RPMI8226 (cell line): ENCODE results near the gene TBC1D20.

Source experiments
- DNase-seq: peaks from one replicate; pipeline ENCODE4 v3.0.0-alpha.2; 2015

The TBC1D20 gene

DNA sequence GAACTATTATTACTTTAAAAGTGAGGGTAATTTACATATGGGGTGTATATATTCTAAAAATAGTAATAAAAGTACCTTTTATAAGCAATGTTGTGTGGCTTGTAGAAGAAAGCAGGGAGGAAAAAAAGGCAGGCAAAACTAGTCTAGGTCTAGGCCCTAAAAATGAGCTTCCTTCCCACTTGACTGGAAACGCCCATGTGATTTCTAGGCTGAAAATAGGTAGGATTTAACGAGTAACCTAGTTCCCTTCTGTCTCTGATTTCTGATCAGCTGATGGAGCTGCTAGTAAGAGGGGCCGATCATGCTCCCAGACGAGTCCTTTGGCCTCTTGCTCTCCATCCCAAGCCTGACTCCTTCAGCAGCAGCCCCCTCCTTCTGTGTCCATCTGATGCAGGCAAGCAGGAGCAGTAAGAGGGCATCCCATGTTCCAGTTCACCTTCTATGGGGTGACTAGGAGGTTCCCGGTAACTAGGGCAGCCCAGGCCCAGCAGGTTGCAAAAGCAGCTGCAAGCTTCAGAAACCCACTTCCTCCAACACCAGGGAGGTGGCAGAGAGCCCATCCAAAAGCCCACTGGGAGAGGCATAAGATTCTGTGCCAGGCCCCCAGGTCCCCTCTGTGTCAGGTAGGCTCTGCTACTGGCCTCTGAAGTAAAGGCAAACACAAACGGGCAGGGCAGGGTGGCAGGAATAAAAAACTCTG is 24.4 kb downstream of the TBC1D20 start:
- DNase-seq, result peak; percentile 34

DNA sequence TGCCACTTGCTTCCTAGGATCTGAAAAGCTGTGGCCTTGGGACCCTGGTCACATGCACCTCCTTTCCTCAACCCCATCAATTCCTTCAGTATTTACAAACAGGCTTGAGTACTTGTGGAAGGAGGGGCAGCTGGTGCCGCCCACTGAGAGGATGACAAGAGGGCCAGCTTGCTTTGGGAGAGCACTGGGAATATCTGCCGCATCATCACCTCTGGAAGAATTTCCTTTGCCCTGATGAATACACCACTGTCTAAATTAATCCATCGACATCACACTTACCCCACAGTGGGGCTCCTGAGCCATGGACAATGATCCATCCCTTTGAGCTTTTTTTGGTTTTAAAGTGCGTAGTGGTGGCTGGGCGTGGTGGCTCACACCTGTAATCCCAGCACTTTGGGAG is 25.9 kb downstream of the TBC1D20 start:
- no peak for DNase-seq

DNA sequence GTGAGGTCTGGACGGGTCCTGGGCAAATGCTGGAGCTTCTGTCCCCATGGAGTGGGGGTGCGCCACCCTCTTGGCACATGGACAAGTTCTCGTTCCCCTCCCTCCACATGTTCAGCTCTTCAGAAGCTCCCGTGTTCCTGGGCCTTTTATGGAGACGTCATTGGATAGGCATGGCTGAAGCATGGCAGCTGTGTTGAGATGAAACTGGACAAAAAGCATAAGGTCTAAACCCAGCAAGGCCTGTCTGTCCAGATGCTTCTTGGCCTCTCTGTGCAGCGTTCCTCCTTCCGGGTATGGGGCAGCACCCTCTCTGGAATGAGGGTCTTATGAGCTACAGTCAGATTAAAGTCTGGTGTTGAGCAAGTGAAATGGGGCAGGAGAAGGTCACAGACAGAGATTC is 26.8 kb downstream of the TBC1D20 start:
- no peak for DNase-seq

DNA sequence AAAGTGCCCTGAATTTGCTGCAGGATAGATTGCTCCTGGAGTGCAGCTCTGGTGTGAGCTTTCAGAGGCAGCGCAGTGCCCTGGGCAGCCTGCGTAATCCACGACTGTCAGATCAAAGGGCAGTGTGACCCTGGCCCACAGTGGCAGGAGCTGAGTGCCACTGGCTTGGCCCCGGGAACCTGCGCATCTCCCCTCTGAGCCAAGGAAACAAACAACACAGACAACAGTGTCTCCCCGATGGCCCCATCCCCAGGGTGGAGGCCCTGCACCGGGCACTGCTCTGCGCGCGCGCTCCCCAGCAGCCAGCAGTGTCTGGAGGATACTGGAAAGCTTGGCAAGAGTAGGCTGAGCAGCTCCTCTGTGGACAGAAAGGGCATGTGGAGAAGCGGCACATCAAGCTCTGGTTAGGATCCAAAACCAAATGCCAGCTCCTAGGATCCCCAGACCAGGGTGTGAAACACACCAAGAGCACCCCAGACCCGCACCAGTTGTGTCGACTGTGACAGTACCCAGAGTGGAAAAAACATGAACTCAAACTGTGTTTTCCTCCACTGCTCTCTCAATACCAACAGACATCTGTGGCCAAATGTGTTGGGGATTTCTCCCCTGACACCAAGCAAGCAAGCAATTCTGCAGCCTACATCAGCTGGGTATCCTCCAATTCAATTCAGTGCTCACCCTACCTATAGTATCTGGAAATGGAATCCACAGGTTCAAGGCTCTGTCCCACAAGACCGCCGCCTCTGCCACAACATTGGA is 27.5 kb downstream of the TBC1D20 start:
- no peak for DNase-seq

DNA sequence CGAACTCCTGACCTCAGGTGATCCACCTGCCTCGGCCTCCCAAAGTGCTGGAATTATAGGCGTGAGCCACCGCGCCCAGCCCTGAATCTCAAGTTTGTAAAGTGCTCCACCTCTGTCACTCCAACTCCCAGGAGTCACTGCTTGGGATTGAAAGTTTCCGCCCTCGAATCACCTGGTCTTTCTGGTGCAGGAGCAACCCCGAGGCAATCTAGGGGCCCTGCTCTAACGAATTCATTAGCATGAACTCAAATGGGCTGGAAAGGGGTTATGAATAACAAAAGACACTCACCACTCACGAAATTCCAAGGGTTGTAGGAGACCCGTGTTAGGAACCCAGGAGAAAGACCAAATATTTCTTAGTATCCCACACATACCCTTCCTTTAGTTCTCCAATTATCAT is 28.1 kb downstream of the TBC1D20 start:
- DNase-seq, result no peak

DNA sequence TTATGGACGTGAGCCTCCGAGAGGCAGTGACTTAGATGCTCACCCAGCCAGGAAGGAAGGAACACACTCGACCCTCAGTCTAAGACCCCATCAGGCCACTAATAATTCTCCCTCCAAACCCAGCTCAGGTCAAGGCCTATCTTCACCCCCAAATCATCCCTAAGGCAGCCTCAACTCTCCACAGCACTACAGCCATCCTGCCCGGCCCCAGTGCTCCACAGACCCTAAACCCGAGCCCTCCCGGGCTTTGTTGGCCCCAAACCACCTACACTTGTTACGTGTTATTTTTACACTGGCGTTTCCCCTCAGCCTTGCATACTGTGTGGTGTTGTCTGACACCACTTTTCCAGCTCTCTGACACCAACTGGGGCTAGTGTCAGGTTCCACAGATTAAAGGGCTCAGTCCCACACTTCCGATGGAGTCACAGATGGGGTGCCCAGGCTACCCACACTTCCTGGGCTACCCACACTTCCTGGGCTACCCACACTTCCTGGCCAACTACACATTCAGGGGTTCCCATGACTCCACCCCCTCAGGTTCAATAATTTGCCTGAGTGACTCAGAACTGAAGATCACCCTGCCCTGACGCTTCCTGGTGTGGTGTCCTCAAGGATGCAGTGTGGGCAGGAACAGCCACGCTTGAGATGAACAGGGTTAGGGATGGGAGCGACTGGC is 28.9 kb downstream of the TBC1D20 start:
- DNase-seq, result no peak

DNA sequence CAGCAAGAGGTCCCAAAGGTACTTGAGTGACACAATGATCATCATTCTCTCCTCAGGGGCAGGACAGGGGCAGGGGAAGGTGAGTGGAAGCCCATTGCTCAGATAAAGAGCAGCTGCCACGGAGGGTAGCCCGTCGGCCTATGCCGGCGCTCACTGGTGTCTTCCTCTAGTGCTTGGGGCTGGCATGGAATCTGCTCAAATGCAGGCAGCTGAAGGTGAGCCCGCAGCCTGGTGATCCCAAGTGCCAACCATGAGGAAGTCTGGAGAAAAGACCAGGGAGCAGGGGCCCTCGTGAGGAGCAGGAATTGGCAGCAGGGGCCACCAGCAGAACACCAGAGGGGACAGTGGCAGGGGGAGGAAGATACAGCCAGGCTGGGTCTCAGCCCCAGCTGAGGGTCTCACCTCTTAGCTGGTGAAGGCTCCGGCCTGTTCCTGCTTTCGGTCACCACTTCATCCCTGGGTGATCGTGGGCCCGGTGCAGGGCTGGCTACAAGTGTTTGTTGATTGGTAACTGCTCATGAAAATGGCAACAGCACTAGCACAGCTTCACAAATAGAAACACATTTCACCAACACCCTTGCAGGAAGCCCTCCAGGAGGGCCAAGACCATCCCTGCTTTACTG is 29.5 kb downstream of the TBC1D20 start:
- no peak for DNase-seq

DNA sequence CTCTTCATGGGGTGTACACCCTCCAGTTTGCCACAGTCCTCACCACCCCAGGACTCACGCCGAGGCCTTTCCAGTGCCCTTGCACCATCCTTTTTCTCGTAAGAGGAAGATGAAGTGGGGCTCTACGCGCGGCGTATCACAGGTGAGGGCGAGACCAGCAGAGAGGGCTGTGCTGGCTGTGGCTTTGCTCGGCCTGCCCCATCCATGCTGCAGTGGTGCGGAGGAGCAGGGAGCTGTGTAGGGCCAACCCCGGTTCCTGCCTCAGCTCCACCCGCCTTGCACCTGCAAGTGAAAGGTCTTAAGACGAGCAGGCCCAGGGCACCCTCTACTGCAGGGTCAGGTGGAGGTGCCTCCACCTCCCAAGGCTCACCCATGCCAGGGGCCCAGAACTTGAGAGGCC is 30.1 kb downstream of the TBC1D20 start:
- DNase-seq, result no peak

DNA sequence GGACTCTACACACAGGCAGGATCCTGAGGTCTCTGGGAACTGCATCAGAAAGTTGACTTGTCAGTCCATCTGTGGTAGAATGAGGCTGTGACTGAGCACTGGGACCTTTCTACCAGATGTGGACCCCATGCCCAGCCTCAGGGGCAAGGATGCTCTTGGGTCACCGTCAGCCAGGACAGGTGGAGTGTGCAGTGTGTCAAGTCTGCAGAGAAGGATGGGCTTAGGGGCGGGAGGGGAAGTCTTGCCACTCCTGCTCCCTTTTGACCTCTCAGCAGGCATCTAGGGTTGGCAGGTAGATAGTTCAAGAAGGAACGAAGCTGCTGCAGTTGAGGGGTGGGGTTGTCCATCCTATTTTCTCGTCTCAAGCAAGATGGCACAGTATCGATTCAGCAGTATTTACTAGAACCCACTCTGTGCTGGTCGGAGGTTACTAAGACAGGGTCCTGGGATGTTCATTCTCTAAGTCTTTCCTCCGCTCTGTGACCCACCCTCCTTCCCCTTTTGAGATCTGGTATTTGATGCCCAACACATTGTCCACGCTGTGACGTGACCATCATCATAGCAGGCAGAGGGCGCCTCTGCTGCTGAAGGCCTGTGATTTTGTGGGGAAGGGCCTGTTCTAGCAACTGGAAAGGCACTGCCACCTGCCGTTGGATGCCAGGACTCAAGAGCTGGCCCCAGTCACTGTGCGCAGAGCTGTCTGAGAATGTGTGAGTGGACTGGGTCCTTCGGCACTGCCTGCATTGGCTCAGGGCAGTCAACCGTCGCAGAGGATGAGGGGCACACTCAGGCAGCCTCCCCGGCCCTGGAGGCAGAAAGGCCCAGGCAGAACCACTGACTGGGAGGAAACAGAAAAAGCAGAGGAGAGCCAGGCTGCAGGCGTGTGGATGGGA is 31.1 kb downstream of the TBC1D20 start:
- DNase-seq, result peak; percentile 86

DNA sequence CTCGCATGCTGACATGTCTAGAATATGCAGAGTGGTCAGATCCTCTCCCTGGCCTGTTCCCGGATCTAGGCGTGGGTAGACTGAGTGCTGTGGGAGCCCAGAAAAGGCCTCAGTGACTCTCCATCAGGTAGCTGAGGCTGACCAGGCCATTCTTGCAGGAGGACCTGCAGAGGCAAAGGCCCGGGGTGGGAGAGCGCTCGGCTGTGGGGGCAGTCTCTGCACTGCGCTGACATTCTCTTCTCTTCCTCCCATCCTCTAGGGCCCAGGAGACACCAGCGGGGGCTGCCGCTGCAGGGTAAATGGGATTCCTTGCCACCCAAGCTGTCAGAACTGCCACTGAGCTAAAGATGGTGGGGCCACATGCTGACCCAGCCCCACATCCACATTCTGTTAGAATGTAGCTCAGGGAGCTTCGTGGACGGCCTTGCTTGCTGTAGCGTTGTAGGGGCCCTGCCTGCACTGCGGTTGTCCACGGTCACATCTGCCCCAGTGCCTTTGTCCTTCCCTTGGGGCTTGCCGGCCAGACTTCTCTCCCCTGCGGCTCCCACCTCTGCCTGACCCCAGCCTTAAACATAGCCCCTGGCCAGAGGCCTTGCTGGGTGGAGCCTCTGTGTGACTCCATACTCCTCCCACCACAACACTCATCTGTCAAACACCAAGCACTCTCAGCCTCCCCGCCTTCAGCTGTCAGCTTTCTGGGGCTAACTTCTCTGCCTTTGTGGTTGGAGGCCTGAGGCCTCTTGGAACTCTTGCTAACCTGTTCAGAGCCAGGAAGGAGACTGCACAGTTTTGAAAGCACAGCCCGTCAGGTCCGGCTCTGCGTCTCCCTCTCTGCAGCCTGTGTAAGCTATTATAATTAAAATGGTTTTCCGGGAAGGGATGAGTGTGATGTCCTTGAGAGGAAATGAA is 32.0 kb downstream of the TBC1D20 start:
- no peak for DNase-seq

DNA sequence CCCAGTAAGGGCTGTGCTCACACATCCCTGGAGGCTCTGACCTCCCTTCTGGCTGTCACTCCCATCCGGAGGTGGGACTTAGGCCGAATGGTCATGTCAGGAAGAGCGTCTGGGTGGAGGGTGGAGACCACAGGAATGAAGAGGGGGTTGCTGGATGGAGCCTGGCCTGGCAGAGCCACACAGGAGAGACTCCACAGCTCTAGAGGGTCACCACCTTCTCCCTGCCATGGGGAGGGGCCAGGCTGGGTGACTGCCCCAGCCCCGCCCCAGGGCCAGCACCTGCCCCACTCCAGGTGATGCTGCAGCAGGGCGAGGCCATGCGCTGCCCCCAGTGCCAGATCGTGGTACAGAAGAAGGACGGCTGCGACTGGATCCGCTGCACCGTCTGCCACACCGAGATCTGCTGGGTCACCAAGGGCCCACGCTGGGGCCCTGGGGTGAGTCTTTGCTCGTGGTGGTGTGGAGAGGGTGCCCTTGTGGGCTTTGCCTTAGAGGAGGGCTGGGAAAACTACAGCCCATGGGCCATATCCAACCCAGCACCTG is 33.6 kb downstream of the TBC1D20 start:
- peak; percentile 19 for DNase-seq

DNA sequence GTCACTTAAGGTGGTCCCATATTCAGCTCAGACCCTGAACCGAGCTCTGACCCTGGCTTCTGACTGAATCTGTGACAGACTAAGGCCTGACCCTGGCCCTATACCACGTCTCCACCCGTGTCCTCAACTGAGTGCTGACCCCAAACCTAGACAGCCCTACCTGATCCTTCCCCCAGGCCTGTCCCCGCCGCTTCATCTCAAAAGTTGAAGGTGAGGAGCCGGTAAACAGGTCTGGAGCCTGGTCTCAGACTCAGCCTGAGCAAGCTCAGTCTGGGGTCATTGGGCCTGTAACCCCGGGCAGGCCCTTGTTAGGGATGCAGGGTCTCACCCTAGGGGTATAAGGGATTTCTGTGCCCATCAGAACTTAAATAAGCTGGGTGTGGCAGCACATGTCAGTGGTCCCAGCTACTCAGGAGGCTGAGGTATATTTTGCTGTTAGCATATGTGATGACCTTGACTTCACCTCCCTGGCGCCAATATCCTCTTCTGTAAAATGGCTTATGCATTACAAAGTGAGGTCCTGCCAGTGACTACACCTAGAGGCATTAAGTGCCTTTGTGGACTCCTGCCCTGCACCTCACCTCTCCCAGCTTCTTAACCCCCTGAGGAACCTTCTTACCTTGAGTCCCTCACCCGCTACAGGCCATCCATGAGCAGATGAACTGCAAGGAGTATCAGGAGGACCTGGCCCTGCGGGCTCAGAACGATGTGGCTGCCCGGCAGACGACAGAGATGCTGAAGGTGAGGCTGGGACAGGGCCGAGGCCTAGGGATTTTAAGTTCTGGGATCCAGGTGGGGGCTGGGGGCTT is 34.3 kb downstream of the TBC1D20 start:
- DNase-seq, result no peak

DNA sequence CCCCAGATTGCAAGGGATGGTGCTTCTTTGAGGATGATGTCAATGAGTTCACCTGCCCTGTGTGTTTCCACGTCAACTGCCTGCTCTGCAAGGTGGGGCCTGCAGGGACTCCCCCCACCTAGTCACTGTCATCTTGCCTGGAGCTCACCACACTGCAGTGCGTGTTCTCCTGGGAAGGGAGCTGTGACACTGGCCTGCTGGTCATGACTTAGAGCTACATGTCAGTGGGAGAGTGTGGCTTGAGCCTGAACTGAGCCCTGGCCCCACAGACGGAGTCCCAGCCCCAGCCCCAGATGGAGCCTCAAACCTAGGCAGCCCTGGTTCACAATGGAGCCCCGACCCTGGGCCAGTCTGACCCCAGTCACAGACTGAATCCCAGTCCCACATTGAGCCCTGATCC is 34.9 kb downstream of the TBC1D20 start:
- no peak for DNase-seq

DNA sequence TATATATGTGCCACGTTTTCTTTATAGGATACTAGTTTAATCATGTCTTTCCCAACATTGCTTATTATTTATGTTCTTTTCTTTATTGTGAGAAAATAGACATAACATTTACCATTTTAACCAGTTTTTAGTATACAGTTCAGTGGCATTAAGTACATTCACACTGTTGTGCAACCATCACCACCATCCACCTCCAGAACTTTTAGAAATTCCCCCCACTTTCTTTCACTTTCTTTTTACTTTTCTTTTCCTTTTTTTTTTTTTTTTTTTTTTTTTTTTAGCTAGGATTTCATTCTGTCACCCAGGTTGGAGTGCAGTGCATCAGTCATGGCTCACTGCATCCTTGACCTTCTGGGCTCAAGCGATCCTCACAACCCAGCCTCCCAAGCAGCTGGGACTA is 35.8 kb downstream of the TBC1D20 start:
- no peak for DNase-seq

DNA sequence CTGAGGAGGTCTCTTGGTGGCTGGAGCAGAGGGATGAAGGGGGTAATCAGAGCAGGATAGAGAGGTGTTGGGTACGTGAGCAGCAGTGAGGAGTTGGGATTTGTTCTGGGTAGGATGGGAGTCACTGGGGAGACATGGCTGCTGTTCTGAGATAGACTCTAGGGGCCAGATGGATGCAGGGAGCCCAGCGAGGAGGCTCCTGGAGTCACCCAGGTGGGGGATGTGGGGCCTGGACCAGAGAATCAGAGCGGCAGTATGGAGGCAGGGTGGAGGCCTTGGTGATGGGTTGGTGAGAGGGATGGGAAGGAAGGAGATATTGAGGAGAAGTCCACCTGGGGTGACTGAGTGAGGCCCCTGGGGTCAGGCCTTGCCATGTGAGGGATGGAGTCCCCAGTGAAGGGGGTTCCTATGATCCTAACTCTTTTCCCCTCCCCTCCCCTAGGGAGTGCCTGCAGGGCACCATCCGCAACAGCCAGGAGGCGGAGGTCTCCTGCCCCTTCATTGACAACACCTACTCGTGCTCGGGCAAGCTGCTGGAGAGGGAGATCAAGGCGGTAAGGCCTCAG is 40.6 kb downstream of the TBC1D20 start:
- DNase-seq, result no peak

DNA sequence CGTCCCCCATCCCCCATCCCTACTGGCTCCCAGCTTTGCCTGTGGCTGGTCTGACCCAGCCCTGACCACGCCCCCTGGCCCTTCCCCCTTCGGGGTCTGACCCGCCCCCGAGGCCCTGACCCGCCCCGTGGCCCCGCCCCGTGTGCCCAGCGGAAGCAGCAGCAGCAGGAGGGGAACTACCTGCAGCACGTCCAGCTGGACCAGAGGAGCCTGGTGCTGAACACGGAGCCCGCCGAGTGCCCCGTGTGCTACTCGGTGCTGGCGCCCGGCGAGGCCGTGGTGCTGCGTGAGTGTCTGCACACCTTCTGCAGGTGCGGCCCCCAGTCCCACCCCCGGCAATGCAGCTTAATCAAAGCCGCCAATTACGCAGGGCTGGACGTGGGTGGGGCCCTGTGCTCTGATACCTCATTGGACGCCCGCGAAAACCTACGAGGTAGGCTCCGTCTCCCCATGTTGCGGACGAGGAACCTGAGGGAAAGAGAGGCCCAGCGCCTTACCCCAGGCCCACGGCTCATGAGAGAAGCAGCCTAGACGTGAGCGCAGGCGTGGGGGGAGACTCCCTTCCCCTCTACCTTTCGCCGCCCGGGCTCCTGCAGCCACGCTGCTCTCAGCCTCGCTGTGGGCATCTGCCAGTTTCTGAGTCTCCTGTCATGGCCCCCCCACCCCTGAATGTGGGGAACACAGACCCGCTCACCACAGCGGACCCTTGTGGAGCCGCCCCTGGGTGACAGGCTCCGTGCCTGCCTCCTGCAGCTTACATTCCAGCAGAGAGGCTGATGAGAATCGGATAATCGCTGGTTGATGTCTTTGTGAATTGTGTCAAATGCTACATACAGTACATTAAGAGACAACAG is 41.4 kb downstream of the TBC1D20 start:
- peak; percentile 15 for DNase-seq

DNA sequence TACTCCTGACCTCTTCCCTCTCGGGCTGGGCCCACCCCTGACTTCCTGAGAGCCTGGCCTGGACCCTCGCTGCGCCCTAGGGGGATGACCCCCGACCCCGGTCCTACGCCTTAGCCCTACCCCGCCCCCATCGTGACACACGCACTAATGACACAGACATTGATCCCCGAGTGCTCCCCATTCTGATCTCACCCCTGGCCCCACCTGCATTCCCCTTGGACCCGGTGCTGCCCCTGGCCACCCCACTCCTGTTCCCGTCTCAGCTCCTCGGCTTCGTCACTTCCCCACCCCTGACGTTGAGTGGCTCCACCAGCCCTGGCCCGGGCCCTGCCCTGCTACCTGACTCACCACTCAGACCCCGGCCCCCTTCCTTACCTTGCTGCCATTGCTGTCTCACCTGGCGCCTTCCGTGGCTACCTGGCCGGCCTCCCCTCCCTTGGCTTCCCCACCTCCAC is 42.1 kb downstream of the TBC1D20 start:
- DNase-seq, result no peak

DNA sequence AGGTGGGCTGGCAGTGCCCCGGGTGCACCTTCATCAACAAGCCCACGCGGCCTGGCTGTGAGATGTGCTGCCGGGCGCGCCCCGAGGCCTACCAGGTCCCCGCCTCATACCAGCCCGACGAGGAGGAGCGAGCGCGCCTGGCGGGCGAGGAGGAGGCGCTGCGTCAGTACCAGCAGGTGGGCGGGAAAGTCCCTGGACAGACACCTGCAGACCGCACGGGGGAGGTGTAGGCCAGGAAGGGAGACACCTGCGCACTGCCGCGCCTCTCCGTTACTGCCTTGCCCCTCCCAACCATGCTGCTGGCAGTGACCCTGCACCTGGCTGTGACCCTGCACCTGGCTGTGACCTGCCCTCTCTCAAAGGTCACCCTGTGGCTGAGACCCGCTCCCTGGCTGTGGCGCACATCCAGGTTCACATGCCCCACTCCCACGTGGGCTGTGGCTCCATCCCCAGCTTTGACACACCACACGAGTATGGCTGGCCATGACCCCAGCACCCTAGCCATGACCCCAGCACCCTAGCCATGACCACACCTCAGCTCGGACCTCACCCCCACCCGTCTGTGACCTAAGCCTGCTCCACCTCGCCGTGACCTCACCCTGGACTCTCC is 42.7 kb downstream of the TBC1D20 start:
- peak; percentile 13 for DNase-seq
